Effector memory CD8-positive, alpha-beta T cell (primary cell): ENCODE data around the gene SSR2.

ENCODE experiments used
- ATAC-seq: fragments of 150-1000 bp; cut with Tn5 transposase; replicated peaks from 2 replicates; pipeline ENCODE4 v1.10.0; 2021; ENCODE audit warnings: mild to moderate bottlenecking, moderate library complexity
- DNase-seq, 3 experiments: peaks; one replicate each; pipeline ENCODE4 v3.0.0; 2021
- H3K27ac Mint-ChIP-seq, 2 donors: one replicate each; pipeline ENCODE4 v1.8.0; 2022; ENCODE audit warnings: mild to moderate bottlenecking in 2 of 2, mixed read lengths in 2 of 2, moderate library complexity in 2 of 2
- H3K27me3 Mint-ChIP-seq, 2 donors: one replicate each; pipeline ENCODE4 v1.8.0; 2022; ENCODE audit warnings: mixed read lengths in 2 of 2
- H3K36me3 Mint-ChIP-seq: one replicate; pipeline ENCODE4 v1.8.0; 2022; ENCODE audit warnings: mild to moderate bottlenecking, moderate library complexity, mixed read lengths; ENCODE audit not compliant: insufficient read depth
- H3K4me1 Mint-ChIP-seq, 2 donors: one replicate each; pipeline ENCODE4 v1.8.0; 2022; ENCODE audit warnings: low read depth in 2 of 2, mixed read lengths in 2 of 2
- H3K4me3 Mint-ChIP-seq, 2 donors: one replicate each; pipeline ENCODE4 v1.8.0; 2022; ENCODE audit warnings: mild to moderate bottlenecking in 2 of 2, mixed read lengths in 2 of 2, moderate library complexity in 2 of 2
- H3K9me3 Mint-ChIP-seq, 2 donors: one replicate each; pipeline ENCODE4 v1.8.0; 2022; ENCODE audit warnings: mixed read lengths in 2 of 2

SSR2 gene

DNA sequence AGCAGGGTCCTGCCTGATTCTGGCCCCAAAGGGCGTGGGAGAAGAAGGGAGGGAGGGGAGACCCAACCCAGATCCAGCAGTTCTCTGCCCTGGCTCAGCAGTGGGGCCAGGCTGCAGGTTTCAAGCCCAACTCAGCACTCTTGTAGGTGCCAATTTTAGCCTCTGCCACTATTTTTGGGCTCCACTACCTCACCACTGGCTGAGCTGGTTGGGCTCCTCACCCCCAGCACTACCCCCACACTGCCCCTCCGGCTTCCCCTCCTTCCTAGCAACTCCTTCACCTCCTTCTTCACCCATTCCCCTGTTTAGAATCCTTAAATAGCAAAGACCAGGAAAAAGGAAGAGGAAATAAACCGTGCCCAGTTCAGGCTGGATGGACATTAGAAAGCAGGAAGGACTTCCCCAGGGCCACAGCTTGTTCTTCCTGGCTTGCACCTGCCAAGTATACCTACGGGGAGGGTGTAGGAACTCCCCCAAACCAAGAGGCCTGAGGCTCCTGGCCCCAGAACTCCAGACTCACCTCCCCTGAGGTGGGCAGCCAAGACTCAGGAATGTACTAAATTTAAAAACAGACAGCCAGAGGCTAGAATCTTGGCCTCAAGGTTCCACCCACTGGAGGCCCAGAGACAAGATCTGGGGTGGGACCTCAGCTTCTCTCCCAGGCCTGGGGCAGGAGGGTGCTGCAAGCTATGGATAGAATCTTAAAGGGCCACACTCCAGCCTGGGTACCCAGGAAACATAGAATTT is 41.0 kb downstream of the SSR2 start:
- ATAC-seq (peak; percentile 21), DNase-seq (no peak)
- Mint-ChIP-seq H3K4me1 (peaks cover 65 to 69% of the 10 kb centered on the region in 2 donors), H3K27ac (peak overlapping the region; percentile 85 to 94), H3K9me3 (no peaks in the 10 kb centered on the region), H3K27me3 (no peaks in the 10 kb centered on the region), H3K4me3 (peak overlapping the region; percentile 83 to 97), H3K36me3 (peaks cover 31% of the 10 kb centered on the region)

DNA sequence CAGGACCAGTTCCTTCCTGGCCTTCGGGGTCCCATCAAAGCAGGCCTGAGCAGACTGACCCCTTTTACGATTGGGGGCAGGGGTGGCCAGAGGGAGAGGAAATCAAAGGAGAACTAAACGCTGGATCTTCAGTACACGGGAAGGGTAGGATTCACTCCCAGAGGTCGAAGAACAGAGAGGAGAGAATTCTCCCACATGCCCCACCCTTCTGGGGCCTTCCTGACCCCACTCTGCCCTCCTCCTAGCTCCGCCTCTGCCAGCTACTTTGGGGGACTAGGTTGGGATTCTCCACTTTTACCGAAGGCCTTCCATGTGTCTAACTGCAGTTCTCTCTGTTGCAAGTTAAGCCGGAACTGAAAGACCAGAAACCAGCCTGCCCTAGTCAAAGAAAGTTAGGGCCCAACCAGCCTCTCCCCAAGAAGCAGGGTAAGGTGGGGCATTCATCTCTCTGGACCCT is 41.8 kb downstream of the SSR2 start:
- no peaks in the 10 kb centered on the region for H3K27me3 Mint-ChIP-seq
- H3K36me3 Mint-ChIP-seq, result peaks cover 34% of the 10 kb centered on the region
- DNase-seq, result no peak
- peak overlapping the region; percentile 83 to 97 for H3K4me3 Mint-ChIP-seq
- no peak for ATAC-seq
- peak overlapping the region; percentile 85 to 94 for H3K27ac Mint-ChIP-seq
- peaks cover 70 to 76% of the 10 kb centered on the region in 2 donors for H3K4me1 Mint-ChIP-seq
- no peaks in the 10 kb centered on the region for H3K9me3 Mint-ChIP-seq

DNA sequence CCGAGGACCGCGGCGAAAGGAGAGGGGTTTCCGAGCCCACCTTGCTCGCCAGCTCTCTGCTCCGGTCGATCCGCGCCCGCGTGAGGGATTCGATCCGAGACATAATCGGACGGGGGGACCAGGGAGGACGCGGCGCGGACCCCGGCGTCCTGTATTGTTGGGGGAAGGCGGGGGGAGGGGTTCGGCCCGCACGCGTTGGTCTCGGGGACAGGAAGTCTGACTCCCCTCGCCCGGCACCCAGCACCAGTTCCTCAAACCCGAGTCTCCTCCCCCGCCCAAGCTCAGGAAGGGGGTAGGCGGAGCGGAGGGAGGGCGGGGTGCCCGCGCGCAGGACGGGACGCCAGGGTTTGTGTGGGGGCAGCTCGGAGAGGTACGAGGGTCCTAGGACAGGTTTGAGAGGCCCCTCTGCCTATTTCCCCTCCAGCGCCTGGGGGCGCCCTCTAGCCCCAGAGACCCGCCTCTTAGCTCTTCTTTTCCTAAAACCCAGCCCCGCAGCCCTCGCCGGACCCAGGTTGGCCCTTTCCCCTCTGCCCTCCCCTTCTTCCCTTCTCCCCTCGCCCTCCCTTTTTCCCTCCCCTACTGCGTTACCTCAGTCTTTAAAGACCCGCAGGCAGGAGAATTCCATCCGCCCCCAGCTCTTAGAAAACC is 42.3 kb downstream of the SSR2 start, which contains the start of gene ARHGEF2:
Gene ARHGEF2, minus strand, starts transcription at position 223 of the 648 bp plus-strand sequence. Its CDS starts 120 bp downstream, at position 103.
- Mint-ChIP-seq H3K36me3 (peaks cover 35% of the 10 kb centered on the region), H3K4me3 (peak within 1 kb of the TSS; percentile 83 to 97), H3K4me1 (peaks cover 70 to 78% of the 10 kb centered on the region in 2 donors), H3K9me3 (no peaks in the 10 kb centered on the region), H3K27ac (peak within 1 kb of the TSS; percentile 85 to 94), H3K27me3 (no peaks in the 10 kb centered on the region)
- ATAC-seq (peak; percentile 68), DNase-seq (peak; percentile 55 to 62 (median 59))

DNA sequence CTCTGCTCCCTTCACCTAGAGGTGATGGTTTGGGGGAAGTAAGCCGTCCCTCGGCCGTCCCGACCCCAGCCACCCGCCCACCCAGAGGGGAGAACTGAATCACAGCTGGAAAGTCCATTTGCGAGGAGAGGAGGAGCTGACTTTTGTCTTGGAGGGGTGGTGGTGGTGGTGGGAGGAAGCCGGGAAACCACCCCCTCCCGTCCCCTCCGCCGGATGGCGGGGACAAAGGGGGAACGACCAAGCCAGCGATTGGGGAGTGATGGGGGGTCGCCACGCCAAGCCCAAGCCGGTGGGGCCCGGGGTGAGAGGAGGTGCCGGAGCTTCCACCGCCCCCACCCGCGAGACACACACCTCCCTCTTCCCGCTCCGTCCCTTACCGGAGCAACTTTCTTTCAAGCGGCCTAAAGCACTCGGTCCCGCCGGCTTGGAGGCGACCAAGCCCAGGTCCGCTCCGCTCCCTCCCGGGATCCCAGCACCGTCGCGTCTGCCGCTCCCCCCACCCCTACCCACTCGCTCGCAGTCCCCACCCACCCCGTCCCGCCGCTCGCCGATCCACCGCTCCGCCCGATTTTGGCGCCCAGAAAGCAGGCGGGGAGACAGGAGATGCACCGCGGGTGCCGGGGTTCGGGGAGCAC is 42.9 kb downstream of the SSR2 start:
- no peaks in the 10 kb centered on the region for H3K9me3 Mint-ChIP-seq
- H3K27me3 Mint-ChIP-seq, result no peaks in the 10 kb centered on the region
- H3K4me1 Mint-ChIP-seq, result peaks cover 77 to 84% of the 10 kb centered on the region in 2 donors
- peaks cover 37% of the 10 kb centered on the region for H3K36me3 Mint-ChIP-seq
- peak overlapping the region; percentile 85 to 94 for H3K27ac Mint-ChIP-seq
- ATAC-seq, result peak; percentile 26
- DNase-seq, result no peak
- H3K4me3 Mint-ChIP-seq, result peak overlapping the region; percentile 83 to 97

DNA sequence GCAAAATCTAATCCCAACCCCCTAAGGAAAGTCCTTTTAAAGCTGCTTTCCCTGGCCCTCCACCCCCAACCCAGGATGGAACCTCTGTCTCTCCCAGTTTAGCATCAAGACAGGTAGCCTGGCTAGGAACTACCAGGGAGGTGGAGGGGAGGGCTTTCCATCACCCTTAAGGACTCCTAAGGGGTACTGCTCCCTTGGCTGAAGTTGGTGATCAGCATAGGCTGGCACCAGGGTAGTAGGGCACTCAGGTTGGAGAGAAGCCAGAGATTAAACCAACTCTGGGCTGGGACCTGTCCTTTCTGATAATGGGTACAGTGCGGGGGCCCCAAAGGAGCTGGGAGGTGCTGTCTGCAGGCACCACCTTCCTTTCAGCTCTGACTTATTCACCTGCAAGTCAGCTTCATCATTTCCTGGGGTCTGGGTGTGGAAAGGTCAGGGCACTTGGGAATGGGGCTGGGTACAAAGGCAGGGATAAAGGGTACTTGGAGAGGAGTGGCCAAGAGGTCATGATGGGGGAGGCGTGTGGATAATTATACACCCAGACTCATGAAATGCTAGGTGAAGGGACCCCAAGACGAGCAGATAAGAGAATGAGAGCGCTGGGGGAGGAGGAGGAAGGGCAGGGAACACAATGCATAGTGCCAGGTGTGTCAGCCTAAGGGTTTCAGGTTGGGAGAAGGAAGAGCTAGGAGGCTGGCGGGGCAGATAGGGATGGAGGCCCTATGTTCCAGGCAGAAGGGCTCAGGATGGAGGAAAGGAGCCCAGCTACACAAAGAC is 43.6 kb downstream of the SSR2 start:
- DNase-seq, result no peak

DNA sequence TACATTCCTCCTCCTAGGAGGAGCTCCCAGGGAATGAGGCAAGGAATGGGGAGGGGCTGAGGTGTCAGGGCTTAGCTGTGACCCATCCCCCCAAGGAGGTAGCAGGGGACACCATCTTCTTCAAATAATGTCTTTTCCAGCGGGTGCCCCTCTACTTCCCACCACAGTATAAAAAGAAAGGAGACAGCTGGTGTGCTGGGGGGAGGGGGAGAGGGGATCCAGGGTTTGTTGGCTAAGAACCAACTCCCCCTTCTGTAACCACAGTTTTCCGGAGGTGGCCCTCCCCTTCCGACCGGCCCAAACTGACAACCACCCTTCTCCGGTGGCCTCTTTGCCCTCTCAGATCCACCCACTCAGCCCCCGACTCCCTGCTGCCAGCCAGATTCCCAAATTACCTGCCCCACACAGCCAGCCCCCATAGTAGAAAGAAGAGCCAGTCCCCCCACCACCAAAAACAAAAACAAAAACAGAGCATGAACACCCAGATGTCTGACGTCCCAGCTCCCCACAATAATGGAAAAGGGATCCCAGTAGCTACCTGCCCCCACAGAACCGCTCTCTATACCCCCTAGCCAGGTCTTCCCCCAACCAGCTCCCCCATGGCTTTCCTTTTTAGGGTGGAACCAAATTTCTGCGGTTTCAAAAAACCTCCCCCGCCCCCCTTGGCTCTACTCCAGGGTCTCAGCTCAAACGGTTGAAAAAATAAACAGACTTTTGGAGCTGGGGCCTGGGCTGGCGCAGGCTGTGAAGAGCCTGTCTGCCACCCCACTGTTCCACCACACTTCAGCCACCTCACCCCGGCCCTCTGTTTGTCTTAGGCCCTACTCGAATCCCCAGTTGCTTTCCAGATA is 44.5 kb downstream of the SSR2 start:
- Mint-ChIP-seq H3K27me3 (no peaks in the 10 kb centered on the region), H3K4me1 (peaks cover 80 to 87% of the 10 kb centered on the region in 2 donors), H3K4me3 (peak overlapping the region; percentile 83 to 97), H3K9me3 (no peaks in the 10 kb centered on the region), H3K27ac (peak overlapping the region; percentile 85 to 94), H3K36me3 (peaks cover 47% of the 10 kb centered on the region)
- DNase-seq (peak; percentile 62 to 66 (median 63)), ATAC-seq (peak; percentile 42)

More for the DNA sequence above, 43.6 kb downstream of the SSR2 start:
- Mint-ChIP-seq H3K27ac (peak overlapping the region; percentile 85 to 94), H3K9me3 (no peaks in the 10 kb centered on the region), H3K36me3 (peaks cover 44% of the 10 kb centered on the region), H3K27me3 (no peaks in the 10 kb centered on the region), H3K4me1 (peaks cover 82 to 87% of the 10 kb centered on the region in 2 donors), H3K4me3 (peak overlapping the region; percentile 83 to 97)
- no peak for ATAC-seq

DNA sequence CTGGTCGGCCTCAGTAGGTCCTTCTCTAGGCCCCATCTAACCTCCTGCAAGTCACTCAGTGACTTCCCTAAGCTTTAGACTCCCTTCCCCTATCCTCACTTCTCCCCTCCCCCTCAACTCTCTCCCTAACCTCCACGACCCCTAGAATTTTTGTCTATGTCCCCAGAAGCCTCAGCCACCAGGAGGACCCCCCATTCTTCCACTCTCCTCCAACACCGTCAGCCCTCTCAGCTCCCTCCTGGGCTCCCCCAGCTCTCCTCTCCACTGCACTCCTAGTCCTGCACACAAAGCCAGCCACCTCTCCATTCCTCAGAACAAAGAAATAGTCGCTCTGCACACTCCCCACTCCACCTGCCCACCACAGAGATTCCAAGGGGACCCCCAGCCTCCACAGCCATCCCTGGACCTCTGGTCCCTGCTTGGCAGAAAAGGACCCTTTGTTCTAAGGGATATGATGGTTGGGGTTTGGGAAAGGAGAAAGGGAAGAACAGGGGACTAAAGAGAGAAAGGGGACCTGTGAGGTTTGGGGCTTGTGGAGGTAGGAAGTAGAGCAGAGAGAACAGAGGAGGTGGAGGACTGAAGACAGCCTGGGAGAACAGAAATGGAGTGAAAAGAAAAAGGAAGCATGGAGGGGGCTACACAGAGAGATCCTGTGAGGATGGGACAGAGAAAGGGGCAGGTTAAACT is 45.2 kb downstream of the SSR2 start:
- Mint-ChIP-seq H3K9me3 (no peaks in the 10 kb centered on the region), H3K4me3 (peak overlapping the region; percentile 83 to 97), H3K36me3 (peaks cover 47% of the 10 kb centered on the region), H3K4me1 (peaks cover 80 to 87% of the 10 kb centered on the region in 2 donors), H3K27me3 (no peaks in the 10 kb centered on the region), H3K27ac (peak overlapping the region; percentile 85 to 94)
- ATAC-seq (no peak), DNase-seq (no peak)

DNA sequence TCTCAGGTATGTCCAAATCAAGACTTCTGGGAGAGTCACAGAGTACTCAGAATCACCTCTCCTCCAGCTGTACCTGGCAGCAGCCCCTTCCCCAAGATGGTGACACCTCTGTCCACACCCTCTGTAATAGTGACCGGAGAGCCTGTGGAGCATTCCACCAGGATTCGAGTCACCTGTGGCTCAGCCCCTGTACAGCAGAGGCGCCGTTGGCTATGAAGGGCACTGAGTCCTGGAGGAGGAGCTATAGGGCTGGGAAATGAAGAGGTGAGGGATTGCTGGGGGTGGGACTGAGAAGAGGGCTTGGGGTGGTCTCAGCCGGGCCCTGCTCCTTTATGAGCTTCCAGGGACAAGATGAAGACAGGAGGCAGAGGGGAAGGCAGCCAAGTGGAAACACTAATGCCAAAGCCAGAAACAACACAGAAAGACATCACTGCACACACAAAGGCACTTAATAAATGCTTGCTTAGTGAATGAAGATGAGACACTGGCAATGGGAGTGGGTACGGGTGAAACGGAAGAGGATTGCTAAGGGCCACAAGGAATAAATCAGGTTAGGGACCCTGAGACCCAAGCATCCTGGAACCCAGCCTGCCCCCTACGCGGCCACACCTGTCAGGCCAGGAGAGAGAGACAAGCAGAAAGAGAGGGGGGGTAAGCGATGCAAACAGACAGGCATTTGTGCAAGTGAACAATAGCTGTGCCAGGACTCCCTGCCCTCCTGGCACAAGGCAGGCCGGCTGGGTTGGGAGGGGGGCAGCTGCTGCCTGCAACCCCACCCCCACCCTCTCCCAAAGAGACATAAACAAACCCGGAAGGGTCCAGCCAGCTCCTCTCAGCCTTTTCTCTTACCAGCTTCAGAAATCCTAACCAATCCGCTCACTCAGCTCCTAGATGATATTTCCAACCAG is 46.3 kb downstream of the SSR2 start:
- no peaks in the 10 kb centered on the region for H3K9me3 Mint-ChIP-seq
- peaks cover 48% of the 10 kb centered on the region for H3K36me3 Mint-ChIP-seq
- peak overlapping the region; percentile 85 to 94 for H3K27ac Mint-ChIP-seq
- H3K27me3 Mint-ChIP-seq, result no peaks in the 10 kb centered on the region
- peak overlapping the region; percentile 83 to 97 for H3K4me3 Mint-ChIP-seq
- DNase-seq, result no peak
- no peak for ATAC-seq
- H3K4me1 Mint-ChIP-seq, result peaks cover 80 to 87% of the 10 kb centered on the region in 2 donors

DNA sequence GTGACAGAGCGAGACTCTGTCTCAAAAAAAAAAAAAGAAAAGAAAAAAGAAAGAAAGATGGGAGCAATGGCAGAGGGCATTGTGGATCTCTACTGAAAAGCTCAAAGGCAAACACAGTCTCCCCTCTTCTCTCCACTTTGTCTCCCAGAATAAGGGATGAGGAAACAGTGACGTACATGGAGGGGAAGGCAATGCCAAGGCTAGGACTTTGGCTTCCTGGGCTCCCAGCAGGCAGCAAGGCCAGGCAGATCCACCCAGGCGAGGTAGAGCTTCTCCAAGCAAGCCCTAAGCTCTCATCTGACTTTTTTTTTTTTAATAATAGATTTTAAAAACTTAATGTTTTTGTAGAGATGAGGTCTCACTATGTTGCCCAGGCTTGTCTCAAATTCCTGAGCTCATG is 47.0 kb downstream of the SSR2 start:
- no peak for ATAC-seq
- H3K27ac Mint-ChIP-seq, result peak overlapping the region; percentile 85 to 94
- no peak for DNase-seq
- peaks cover 80 to 84% of the 10 kb centered on the region in 2 donors for H3K4me1 Mint-ChIP-seq
- no peaks in the 10 kb centered on the region for H3K9me3 Mint-ChIP-seq
- H3K27me3 Mint-ChIP-seq, result no peaks in the 10 kb centered on the region
- peak overlapping the region; percentile 83 to 97 for H3K4me3 Mint-ChIP-seq
- H3K36me3 Mint-ChIP-seq, result peaks cover 49% of the 10 kb centered on the region

DNA sequence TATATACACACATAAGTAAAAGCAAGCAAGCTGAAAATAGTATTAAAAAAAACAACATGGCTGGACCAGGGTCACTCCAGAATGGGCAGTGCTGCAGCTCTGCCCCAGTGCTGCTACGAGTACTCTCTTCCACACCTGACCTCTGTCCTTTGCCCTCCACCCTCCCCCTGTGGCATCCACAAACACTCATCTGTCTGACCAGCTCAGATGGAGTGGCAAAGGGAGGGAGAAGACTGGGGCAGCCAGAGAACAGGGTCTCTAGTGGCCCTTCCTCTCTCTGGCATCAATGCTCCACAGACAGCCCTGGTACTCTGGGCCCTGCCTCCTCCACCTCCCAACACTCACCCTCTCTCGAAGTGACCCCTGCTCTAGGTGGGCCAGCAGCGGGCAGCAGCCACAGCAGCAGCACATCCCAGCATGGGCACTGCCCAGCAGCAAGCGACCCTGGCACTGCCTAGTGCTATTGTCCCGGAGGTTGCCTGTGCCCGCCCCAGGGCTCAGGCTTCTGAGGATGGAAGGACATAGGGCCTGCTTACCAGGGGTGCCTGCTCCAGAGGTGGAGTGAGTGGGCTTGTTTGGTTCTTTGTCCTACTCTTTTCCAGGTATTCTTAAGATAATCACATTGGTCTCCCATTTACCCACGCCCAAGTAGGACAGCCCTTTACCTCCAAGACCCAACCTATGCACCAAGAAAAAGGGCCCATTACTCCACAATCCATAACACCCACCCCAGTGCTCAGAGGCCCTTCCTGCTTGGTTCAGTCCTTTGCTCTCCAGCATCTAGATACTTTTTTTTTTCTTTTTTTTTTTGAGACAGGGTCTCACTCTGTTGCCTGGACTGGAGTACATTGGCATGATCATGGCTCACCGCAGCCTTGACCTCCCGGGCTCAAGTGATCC is 48.6 kb downstream of the SSR2 start:
- Mint-ChIP-seq H3K4me1 (peaks cover 91 to 95% of the 10 kb centered on the region in 2 donors), H3K27ac (peak overlapping the region; percentile 85 to 87), H3K9me3 (no peaks in the 10 kb centered on the region), H3K27me3 (no peaks in the 10 kb centered on the region), H3K4me3 (peak overlapping the region; percentile 69 to 97), H3K36me3 (peaks cover 56% of the 10 kb centered on the region)
- DNase-seq (no peak), ATAC-seq (no peak)
